Hematopoietic multipotent progenitor cell (in vitro differentiated cells): ENCODE data around the gene TMEM178B. TPM values are rescaled to one million over a fixed set of nuclear protein-coding genes. Genes with fewer than 3 reads are reported as not detected.

Experiments
- DNase-seq, 3 donors: peaks; one replicate each; pipeline ENCODE4 v3.0.0-alpha.2; 2011 to 2015; ENCODE audit warnings: low read depth in 2 of 3, low spot score in 2 of 3
- total RNA-seq: library from RNA; depleted of rRNA; stranded (reverse); fragments of >200 nt; gene quantifications from one replicate; pipeline ENCODE4 v1.2.3, GENCODE V29; 2012

Gene TMEM178B
- total RNA-seq, 1 donor = under 0.01 TPM

- DNase-seq = no peak
Observed at GRCh38 chr7:141409801-141410329, 336.0 kb downstream of the TMEM178B start.

- DNase-seq = no peak
Observed at GRCh38 chr7:141410353-141411000, 336.6 kb downstream of the TMEM178B start.

DNA sequence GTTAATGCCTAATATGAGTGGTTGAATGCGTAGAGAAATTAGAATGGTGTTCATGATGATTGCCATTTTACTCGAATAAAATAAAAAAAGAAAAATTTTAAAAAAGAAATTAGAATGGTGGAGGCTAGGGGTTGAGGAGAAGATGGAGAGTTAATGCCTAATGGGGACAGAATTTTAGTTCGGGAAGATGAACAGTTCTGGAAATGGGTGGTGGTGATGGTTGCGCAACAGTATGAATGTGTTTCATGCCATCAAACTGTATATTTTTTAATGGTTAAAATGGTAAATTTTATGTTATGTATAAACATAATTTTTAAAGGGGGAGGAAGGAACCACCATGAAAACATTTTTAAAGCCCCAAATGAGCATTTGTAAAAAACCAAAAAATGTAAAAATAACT lies 337.3 kb downstream of the TMEM178B start:
- DNase-seq = no peak

DNA sequence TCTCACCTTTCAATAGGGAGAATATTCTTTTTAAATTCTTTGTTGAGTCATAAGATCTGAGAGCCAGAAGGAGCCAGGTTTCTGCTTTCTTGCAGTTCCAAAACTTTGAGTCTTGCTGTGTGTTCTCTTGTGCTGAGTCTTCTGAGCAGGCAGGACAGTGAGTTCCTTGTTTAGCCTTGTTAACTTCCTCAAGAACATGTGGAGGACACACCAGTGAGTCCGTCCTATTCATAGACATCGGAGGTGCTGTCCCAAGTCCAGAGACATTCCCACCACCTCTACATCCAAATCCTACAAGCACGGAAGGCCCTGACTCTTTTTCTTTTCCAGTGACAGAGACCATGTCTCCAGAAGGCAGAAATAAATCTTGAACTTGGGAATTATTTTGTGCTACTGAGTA lies 342.1 kb downstream of the TMEM178B start:
- no peak for DNase-seq

- DNase-seq = no peak
Observed at GRCh38 chr7:141416650-141417270, 342.9 kb downstream of the TMEM178B start.

- no peak for DNase-seq
Observed at GRCh38 chr7:141417506-141417905, 343.6 kb downstream of the TMEM178B start.

DNA sequence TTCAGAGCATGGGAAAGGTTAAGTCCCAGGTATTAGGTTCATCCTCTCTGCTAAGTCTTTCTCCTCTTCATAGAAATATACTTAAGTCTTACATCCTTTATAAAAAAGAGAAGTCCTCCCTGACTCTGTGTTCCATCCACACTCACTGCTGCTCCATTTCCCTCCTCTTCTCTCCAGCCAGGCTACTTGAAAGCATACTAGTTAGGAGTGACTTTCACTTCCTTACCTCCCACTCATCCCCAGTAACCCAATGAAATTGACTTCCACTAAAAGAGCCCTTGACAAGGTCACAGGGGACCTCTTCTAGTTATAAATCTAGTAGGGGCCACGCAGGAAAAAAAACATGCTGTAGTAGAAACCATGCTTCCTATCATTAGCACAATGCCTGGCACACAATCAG lies 344.2 kb downstream of the TMEM178B start:
- DNase-seq = no peak

- DNase-seq = no peak
Observed at GRCh38 chr7:141421306-141421705, 347.4 kb downstream of the TMEM178B start.

DNA sequence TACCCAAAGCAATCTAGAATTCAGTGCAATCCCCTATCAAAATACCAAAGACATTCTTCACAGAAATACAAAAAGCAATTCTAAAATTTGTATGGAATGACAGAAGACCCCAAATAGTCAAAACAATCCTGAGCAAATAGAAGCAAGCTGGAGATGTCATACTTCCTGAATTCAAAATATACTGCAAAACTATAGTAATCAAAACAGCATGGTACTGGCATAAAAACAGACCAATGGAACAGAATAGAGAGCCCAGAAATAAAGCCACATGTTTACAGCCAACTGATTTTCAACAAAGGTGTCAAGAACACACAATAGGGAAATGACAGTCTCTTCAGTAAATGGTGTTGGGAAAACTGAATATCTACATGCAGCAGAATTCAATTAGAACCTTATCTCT lies 353.3 kb downstream of the TMEM178B start:
- no peak for DNase-seq

GRCh38 chr7:141430455-141431139 lies 356.7 kb downstream of the TMEM178B start:
- no peak for DNase-seq

DNA sequence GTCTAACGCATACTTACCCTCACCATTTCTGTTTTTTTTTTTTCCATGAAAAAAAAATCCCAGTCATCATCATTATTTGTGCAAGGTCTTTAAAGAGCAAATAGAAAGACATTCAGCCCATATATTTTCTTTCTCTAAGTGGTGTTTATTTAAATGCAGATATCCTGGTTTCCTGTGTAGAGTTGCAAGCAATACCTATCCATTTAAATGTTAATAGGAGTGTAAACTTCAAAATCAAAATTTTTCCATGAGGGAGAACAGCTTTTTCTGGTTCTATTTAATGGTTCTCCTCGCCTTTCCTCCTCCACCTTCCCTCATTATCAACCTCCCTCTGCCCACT lies 357.2 kb downstream of the TMEM178B start:
- no peak for DNase-seq

- no peak for DNase-seq
Observed at GRCh38 chr7:141431711-141432110, 357.8 kb downstream of the TMEM178B start.

DNA sequence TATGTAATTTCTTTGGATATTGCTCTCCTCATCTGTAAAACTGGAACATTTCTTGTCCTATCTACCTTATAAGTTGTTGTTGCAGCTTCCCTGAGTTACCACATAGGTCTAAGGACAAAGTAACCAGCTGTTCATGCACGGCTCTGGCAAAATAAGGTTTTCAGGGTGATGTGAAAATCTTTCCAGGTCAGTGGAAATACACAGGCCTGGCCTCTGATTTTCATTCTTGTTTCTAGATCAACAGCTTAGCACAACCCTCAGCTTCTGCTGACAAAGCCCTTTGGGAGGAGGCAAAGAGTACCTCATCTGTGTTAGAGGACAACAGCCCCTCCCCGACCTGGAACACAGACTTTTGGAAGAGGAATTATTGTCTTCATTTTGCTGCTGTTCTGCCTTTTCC lies 359.8 kb downstream of the TMEM178B start:
- DNase-seq = no peak

GRCh38 chr7:141436139-141436538 lies 362.3 kb downstream of the TMEM178B start:
- DNase-seq = no peak

DNA sequence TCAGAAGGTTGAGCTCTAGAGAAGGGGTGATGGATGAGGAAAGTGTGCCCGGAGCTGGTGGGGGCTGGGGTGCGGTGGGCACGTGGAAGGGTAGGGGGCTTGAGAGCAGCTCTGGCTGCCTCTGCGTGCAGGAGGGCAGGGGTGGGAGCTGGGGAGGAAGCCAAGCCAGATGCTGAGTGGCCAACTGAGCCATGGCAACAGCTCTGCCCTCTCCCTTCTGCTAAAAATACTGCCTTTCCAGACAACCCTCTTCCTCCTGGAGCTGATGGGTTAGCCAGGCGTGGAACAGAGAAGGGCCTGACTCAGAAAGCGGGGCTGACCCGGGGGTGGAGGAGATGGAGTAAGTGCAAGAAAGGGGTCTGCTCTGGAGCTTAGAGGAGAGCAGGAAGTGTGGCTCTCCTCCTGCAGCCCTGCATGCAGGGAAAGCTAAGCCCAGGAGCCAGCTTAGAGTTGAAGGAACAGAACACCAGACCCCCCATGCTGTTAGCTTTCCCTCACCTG lies 362.8 kb downstream of the TMEM178B start:
- no peak for DNase-seq

DNA sequence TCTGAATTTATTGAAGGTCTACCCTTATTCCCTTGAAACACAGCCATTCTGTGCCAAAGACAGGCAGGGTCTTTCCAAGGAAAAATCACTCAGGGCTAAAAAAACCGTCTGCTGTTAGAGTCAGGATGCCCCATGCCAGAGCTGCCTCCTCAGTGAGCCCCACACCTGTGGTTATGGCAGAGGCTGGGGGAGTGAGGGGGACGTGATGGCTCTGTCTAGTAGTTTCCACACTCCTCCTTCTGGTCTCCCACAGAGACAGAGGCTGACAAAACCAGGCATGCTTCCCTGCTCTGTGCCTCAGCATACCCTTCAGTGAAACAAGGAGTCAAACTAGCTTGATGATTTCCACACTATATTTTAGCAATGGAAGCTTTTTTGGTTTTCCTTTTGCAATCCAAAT lies 365.3 kb downstream of the TMEM178B start:
- DNase-seq = no peak

DNA sequence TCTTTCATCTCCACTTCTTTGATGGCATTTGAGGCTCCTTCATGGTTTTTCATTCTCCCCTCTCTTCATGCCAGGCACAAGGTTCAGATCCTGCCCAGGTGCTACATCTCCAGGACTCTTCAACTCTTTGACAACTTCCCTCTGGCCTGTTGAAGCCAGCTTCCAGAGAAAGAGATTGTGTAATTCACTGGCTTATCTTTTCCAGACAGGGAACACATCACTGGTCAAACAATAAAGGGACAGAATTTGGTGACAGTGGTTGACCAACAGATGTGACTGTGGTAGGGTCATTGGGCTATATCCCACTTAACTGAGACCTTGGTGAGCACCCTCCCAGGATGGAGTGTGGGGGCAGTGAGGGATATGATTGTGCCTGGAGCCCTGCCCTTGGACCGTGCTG lies 365.9 kb downstream of the TMEM178B start:
- DNase-seq = no peak

- no peak for DNase-seq
Observed at GRCh38 chr7:141441837-141442627, 368.2 kb downstream of the TMEM178B start.

DNA sequence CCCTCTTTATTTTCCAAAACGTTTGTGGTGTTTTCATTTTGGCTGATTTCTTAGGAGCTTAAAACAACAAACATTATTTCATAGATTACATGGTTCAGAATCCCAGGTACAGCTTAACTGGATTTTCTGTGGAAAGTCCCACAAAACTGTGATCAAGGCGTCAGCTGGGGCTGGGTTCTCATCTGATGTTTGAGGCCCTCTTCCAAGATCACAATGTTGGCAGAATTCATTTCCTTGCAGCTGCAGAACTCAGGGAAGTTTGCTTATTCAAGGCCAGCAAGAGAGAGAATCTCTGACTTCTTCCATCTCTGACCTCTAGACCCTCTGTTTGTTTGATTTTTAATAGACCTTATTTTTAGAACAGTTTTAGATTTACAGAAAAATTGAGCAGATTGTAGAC lies 368.9 kb downstream of the TMEM178B start:
- DNase-seq = no peak

- DNase-seq = no peak
Observed at GRCh38 chr7:141444961-141445360, 371.1 kb downstream of the TMEM178B start.

- no peak for DNase-seq
Observed at GRCh38 chr7:141451232-141451631, 377.4 kb downstream of the TMEM178B start.
